Cardiac muscle cell (in vitro differentiated cells and primary cell): ENCODE data around the gene DAZAP2. TPM values are rescaled to one million over a fixed set of nuclear protein-coding genes. Genes with fewer than 3 reads are reported as not detected.
"Not testable (repeated sequence)": the region's sequence is repeated elsewhere in the genome, so short reads cannot be mapped to it uniquely, and the experiment has no call there.

Experiments used
- DNase-seq, 2 donors: peaks; one replicate each; pipeline versions ENCODE4 v3.0.0 to v3.0.0-alpha.2; 2010 to 2017; ENCODE audit warnings: low read depth in 1 of 2, low spot score in 1 of 2
- H3K27ac ChIP-seq: fragments of 200-600 bp; sonication (generic); 2 replicates; pipeline ENCODE4 v1.5.1; 2016
- H3K27me3 ChIP-seq: fragments of 200-600 bp; sonication (generic); 2 replicates; pipeline ENCODE4 v1.6.0; 2016; ENCODE audit warnings: control low read depth
- H3K36me3 ChIP-seq: fragments of 200-600 bp; sonication (generic); 2 replicates; pipeline ENCODE4 v1.5.1; 2016; ENCODE audit warnings: control low read depth
- H3K4me1 ChIP-seq: fragments of 200-600 bp; sonication (generic); 2 replicates; pipeline ENCODE4 v1.8.1; 2017; ENCODE audit warnings: low read depth, mild to moderate bottlenecking, mixed run types
- H3K4me3 ChIP-seq: fragments of 200-600 bp; sonication (generic); 2 replicates; pipeline ENCODE4 v1.5.1; 2016; ENCODE audit warnings: mild to moderate bottlenecking
- H3K9me3 ChIP-seq: fragments of 200-600 bp; sonication (generic); 2 replicates; pipeline ENCODE4 v1.5.1; 2017; ENCODE audit warnings: low read depth, mild to moderate bottlenecking, control low read depth
- polyA plus RNA-seq: library from polyadenylated mRNA; unstranded; fragments of >200 nt; fragmentation: Nextera tagmentation; extraction: Ambion mirVana; gene quantifications from 2 replicates; pipeline ENCODE4 v1.2.1, GENCODE V29; 2016
- total RNA-seq: library from RNA; depleted of rRNA; stranded (reverse); fragments of >200 nt; gene quantifications from 2 replicates; pipeline ENCODE4 v1.2.3, GENCODE V29; 2016
- TF ChIP-seq, protein P1 (sequence below): IDR thresholded peaks from 2 replicates; pipeline ENCODE4 v1.5.1; 2012; ENCODE audit warnings: low read depth, mild to moderate bottlenecking, low read length

Gene DAZAP2
- total and polyA plus RNA-seq, 2 experiments from 2014 or later: 105 to 147 TPM

DNA sequence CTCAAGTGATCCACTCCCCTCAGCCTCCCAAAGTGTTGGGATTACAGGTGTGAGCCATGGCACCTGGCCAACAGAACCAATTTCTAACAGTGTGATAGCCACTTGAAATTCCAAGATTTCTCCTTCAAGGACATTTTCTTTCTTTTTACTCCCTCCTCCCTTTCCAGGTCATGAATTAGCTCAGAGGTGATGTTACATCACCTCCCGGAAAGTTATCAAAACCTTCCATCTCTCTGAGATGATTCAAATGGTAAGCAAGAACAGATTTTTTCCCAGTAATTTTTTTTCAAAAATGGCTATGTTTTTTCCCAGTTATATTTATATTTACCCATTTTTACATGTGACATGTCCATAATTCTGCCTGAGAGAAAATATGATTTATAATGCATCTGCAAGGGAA, 47.2 kb downstream of the DAZAP2 start:
- TF ChIP-seq, protein P1, sequence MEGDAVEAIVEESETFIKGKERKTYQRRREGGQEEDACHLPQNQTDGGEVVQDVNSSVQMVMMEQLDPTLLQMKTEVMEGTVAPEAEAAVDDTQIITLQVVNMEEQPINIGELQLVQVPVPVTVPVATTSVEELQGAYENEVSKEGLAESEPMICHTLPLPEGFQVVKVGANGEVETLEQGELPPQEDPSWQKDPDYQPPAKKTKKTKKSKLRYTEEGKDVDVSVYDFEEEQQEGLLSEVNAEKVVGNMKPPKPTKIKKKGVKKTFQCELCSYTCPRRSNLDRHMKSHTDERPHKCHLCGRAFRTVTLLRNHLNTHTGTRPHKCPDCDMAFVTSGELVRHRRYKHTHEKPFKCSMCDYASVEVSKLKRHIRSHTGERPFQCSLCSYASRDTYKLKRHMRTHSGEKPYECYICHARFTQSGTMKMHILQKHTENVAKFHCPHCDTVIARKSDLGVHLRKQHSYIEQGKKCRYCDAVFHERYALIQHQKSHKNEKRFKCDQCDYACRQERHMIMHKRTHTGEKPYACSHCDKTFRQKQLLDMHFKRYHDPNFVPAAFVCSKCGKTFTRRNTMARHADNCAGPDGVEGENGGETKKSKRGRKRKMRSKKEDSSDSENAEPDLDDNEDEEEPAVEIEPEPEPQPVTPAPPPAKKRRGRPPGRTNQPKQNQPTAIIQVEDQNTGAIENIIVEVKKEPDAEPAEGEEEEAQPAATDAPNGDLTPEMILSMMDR: no peak
- Histone ChIP-seq H3K27me3 (peaks cover 3% of the 10 kb centered on the region), H3K4me1 (no peaks in the 10 kb centered on the region), H3K9me3 (no peaks in the 10 kb centered on the region), H3K36me3 (no peaks in the 10 kb centered on the region), H3K4me3 (no peak overlapping the region), H3K27ac (no peak overlapping the region)
- no peak for DNase-seq

DNA sequence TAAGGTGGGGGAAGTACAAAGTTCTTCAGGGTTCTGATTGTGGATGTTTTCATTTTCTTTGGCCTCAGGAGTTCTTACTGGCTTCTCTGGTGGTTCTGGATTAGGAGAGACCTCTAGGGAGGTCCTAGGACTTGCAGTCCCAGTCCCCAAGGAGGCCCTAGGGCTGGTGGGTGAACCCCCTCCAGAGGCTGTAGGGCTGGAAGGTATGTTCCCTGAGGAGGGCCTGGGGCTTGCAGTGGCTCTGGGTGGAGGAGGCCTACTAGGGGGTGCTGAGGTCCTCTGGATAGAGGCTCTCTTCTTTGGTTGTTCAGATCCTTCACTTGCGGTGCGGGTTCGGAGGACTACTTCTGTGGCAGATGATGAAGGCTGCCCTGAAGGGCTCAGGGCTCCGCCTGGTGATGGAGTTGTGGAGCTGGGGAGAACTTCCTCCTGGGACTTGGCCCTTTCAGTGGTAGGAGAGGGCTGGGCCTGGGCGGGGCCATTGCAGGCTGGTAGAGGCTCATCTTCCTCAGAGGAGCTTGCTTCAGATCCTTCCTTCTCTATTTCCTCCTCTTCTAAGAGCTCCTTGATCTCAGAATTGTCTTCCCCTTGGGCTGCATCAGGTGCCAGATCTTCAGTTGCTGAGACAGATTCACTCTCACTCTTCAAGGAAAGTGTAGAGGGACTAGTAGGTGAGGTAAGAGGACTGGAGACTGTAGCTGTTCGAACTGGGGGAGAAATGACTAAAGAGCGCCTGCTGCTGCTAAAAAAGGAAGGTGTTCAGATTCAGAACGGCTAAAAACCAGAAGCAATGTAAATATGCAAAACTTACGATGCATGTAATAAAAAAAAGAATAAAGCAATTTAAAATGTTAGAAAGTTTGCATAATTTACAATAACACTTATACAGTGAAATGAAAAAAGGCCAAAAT, 53.2 kb downstream of the DAZAP2 start:
- not testable (repeated sequence) for H3K27me3 ChIP-seq, H3K4me3 ChIP-seq, DNase-seq, H3K27ac ChIP-seq, H3K36me3 ChIP-seq, H3K9me3 ChIP-seq, H3K4me1 ChIP-seq

Other genes starting within 250 kb of the DAZAP2 start
- 26.9 and 30.5 TPM in 2 replicates for gene SLC11A2, start 212.4 kb upstream of the DAZAP2 start, total RNA-seq
- gene SLC11A2, start 212.4 kb upstream of the DAZAP2 start, polyA plus RNA-seq: 33.3 and 41.3 TPM in 2 replicates
- gene LETMD1, start 190.5 kb upstream of the DAZAP2 start, total RNA-seq: 30.3 and 47.3 TPM in 2 replicates
- 23.5 and 33.5 TPM in 2 replicates for gene LETMD1, start 190.5 kb upstream of the DAZAP2 start, polyA plus RNA-seq
- 19.0 and 21.1 TPM in 2 replicates for gene CSRNP2, start 155.2 kb upstream of the DAZAP2 start, total RNA-seq
- 16.9 and 22.5 TPM in 2 replicates for gene CSRNP2, start 155.2 kb upstream of the DAZAP2 start, polyA plus RNA-seq
- 8.2 and 12.2 TPM in 2 replicates for gene TFCP2, start 65.7 kb upstream of the DAZAP2 start, total RNA-seq
- 17.0 and 26.6 TPM in 2 replicates for gene TFCP2, start 65.7 kb upstream of the DAZAP2 start, polyA plus RNA-seq
- gene POU6F1, start 20.8 kb upstream of the DAZAP2 start, total RNA-seq: 1.5 and 3.8 TPM in 2 replicates
- gene POU6F1, start 20.8 kb upstream of the DAZAP2 start, polyA plus RNA-seq: 3.4 and 6.6 TPM in 2 replicates
- gene SMAGP, start 31.6 kb downstream of the DAZAP2 start, total RNA-seq: 3.0 and 5.5 TPM in 2 replicates
- 4.7 and 6.7 TPM in 2 replicates for gene SMAGP, start 31.6 kb downstream of the DAZAP2 start, polyA plus RNA-seq
- gene BIN2, start 85.3 kb downstream of the DAZAP2 start, total RNA-seq: not detected in 2 replicates
- 0.25 TPM in 1 of 2 replicates, not detected in the other for gene BIN2, start 85.3 kb downstream of the DAZAP2 start, polyA plus RNA-seq
- not detected in 2 replicates for gene CELA1, start 107.9 kb downstream of the DAZAP2 start, total RNA-seq
- gene CELA1, start 107.9 kb downstream of the DAZAP2 start, polyA plus RNA-seq: not detected in 2 replicates
- gene GALNT6, start 152.6 kb downstream of the DAZAP2 start, total RNA-seq: 5.4 and 8.0 TPM in 2 replicates
- 4.3 and 5.2 TPM in 2 replicates for gene GALNT6, start 152.6 kb downstream of the DAZAP2 start, polyA plus RNA-seq
- 3.5 and 4.9 TPM in 2 replicates for gene SLC4A8, start 186.0 kb downstream of the DAZAP2 start, total RNA-seq
- gene SLC4A8, start 186.0 kb downstream of the DAZAP2 start, polyA plus RNA-seq: 1.9 and 9.8 TPM in 2 replicates